Mucosa of gallbladder (tissue), 1 donor: ENCODE results near the gene ALDH7A1. TPM values are rescaled to one million over a fixed set of nuclear protein-coding genes. Genes with fewer than 3 reads are reported as not detected.

Experiments used
- total RNA-seq: library from RNA; stranded (reverse); gene quantifications from one replicate; pipeline ENCODE4 v1.2.1, GENCODE V29; 2021
- donor health status: DM: no; HTN: no; CAD: no.

Gene ALDH7A1
- total RNA-seq, 1 donor from 2014 or later: 42.6 TPM

Other genes with a start within 250 kb of the ALDH7A1 start
- 18.8 TPM for gene GRAMD2B, start 171.8 kb downstream of the ALDH7A1 start, total RNA-seq
- gene PHAX, start 5.7 kb upstream of the ALDH7A1 start, total RNA-seq: 30.2 TPM
- gene LMNB1, start 181.9 kb upstream of the ALDH7A1 start, total RNA-seq: 9.4 TPM